ENCODE measurements around the gene CDH9.

GRCh38 chr5:27038476-27038875 lies at the start of gene CDH9:
- TF ChIP-seq CTCF (IDR thresholded peaks at IDR 0.05; ENCODE audit: insufficient read depth, low read length) (no peak), POLR2AphosphoS5 (IDR thresholded peaks at IDR 0.05; ENCODE audit: low read depth) (no peak), REST (IDR thresholded peaks at IDR 0.05; ENCODE audit: insufficient replicate concordance, low read depth) (no peak), SPI1 (IDR thresholded peaks at IDR 0.05; ENCODE audit: borderline replicate concordance, low read depth) (no peak)
